ENCODE results near the gene LHFPL6.

LHFPL6 gene

GRCh38 chr13:39554371-39554770, 48.6 kb downstream of the LHFPL6 start:
- DNase-seq (ENCODE audit: low spot score), result no peak

GRCh38 chr13:39552246-39552645, 50.7 kb downstream of the LHFPL6 start:
- DNase-seq (ENCODE audit: low spot score), result no peak

DNA sequence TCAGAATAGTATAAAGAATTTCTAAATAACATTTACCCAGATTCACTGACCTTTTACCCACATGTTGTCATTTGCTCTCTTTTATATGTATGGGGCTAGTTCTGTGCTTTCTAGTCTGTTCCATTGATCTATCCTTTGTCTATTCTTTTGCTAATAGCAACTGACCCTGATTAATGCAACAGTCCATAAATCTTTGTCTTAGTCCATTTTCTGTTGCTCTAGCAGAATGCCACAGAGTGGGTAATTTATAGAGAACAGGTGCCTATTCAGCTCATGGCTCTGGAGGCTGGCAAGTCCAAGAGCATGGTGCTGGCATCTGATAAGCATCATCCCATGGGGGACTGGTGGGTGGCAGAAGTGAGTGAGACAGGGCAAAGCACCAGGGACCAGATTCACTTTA, 52.1 kb downstream of the LHFPL6 start:
- DNase-seq (ENCODE audit: low spot score), result no peak

DNA sequence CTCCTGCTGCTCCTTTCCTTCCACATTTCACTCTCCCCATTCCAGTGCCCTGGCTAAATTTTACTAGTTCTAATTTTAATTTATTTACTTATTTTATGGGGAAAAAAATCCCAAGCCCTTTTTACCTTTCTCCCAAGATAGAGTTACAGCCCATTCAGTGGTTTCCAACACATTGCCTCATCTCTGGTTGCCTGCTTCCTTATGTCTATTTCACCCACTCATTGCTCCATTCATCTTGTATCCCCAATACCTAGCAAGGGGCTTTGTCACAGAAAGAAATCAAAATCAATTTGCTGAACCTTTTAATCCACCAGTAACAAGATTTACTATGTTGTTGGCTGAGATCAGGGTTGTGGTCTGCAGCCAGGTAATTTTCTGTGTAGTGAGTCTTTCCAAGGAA, 55.9 kb downstream of the LHFPL6 start:
- no peak for DNase-seq (ENCODE audit: low spot score)

GRCh38 chr13:39542361-39542760, 60.6 kb downstream of the LHFPL6 start:
- DNase-seq (ENCODE audit: low spot score), result no peak

DNA sequence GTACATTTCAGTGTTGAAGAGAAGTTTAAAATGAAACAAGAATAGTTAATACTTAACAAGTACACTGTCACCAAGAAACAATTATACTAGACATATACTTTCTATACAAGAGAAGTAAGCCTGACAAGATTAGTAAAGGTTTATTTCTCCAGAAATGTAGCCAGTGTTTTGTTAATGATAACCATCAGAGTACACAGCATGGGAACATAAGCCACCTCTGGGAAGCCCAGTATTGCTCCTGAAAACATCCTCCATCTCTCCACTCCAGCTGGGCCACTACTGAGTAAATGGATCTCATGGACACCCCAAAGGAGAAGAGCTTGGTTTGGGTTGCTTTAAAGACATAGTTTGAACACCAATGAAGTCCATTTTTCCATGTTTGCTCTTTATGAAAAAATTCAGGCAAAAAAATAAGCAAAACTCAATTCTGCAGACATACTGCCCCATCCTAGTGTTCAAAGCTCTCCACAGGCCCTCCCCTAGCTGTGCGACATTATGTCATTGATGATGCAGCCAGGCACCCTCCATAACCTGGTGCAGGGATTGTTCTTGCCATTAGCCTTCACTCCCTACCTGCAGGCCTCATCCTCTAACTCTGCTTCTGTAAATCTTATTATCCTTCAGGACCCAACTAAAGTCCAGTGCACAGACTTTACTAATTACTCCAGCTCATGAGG, 61.9 kb downstream of the LHFPL6 start:
- DNase-seq (ENCODE audit: low spot score), result no peak

- peak; percentile 6 for DNase-seq (ENCODE audit: low spot score)
These were observed 63.9 kb downstream of the LHFPL6 start for GRCh38 chr13:39538816-39539790.

DNA sequence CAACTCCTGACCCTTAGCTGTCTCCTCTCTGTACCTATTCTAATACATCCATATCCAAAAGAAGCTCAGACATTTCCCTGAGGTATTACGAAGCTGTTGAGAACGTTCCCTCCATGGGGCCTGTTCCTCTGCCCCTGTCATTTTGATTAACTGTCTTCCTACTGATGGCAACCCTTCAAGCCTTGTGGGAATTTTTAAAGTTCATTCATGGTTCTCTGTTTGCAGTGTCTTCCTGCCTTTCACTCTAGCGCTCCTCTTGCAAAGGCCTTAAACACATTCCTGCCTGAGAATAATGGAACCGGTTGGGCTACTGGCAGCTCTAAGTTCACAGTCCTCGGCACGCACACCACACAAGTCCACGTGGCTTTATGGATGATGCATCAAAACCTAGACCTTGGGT, 66.1 kb downstream of the LHFPL6 start:
- no peak for DNase-seq (ENCODE audit: low spot score)

- no peak for DNase-seq (ENCODE audit: low spot score)
These were observed 66.7 kb downstream of the LHFPL6 start for GRCh38 chr13:39536274-39536673.

DNA sequence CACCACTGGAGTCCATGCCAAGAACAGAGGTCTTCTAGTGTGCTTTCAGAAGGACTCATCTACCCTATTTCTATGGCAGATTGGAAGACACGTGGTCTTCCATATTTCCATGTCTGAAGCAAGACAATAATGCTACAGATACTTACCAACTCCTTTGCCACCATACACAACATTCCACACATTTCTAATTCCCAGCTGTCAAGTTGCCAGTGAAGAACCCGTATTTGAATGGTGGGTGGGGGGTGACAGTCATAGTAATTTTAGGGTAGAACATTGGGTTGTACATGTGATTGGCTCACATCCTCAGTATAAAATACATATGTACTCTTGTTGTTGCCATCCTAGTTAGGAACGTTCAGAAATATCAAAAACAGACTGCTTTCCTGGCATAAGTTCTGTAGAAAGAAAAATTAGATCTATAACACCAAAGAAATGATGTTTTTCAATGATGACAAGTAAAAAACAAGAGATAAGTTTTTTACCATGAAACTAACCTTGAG, 69.3 kb downstream of the LHFPL6 start:
- no peak for DNase-seq (ENCODE audit: low spot score)

DNA sequence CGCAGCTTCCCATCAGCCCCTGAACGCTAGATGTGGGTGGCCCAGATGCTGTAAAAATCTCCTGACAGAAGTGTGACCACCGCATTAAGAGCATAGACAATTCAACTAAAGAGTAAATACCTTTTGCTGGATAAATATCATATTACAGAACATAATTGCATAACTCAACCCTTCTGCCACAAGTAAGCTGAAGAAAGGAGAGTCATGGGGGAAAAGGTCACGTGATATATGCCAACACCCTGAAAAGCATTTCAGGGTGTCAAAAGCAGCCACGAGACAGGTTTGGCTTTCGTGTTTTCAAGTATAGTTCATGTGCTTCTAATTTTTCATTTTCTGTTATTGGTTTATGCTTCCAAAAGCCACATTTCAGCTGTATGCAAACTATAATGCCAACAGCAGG, 71.3 kb downstream of the LHFPL6 start:
- no peak for DNase-seq (ENCODE audit: low spot score)

GRCh38 chr13:39530916-39531315, 72.1 kb downstream of the LHFPL6 start:
- peak; percentile 9 for DNase-seq (ENCODE audit: low spot score)

DNA sequence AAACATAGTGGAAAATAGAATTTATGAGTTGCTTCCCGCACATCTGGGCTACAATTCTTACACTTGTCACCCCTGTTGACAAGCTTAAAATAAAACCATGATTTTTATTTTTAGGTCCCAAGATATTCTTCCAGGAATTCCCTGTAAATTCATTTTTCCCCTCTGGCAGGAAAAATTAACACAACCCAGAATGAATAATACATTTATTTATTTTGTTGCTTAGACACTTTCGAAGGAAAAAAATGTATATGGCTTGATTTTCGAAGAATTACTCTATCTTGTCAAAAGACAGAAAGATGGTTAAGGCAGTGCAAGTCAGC, 74.4 kb downstream of the LHFPL6 start:
- no peak for DNase-seq (ENCODE audit: low spot score)

DNA sequence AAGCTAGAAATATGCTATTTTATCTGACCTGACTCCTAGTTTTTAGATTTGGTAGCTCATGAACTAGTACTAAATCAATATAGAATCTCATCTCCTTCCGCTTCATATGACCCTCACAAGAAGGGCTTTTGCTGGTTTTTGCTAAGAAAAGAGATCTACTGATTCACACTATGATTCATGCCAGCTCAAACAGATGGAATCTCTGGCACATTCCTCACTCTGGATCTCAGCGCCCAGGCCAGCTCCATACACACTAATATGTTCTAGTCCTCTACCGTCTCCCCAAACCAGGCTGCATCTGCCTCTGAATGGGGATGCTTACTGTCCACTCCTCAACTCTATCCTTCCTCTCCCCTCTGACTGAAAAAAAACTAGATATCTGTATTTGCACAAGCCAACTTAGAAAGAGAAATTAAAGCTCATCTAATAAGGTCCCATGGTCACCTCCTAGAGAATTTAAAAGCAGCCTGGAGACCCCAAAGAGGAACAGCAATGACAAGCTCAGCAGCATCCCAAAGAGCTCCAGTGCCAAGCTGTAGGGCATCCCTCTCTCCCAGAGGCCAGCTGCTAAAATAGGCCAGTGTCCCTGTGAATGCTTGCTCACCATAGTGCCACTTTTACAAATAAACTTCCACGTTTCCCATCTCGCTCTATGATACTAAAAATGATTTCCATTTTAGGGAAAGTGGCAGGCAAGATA, 74.9 kb downstream of the LHFPL6 start:
- peak; percentile 90 for DNase-seq (ENCODE audit: low spot score)

GRCh38 chr13:39527301-39527700, 75.7 kb downstream of the LHFPL6 start:
- DNase-seq (ENCODE audit: low spot score), result no peak

DNA sequence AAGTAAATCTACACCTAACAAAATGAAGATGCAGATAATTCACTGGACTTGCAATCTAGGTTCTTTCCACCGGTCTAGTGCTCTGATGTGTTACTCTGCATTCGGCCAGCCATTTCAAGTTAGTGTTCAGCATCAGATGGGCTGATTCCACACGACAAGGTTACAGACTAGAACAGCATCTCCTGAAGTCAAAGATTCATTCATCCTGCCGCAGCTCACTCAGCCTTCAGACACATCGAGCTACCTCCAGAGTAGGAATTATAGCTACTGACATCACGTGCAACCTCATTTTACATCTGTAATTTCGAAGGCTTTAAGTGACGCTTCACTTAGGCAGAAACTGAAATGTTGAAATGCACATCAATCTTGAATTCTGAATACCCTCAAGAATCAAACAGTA, 76.5 kb downstream of the LHFPL6 start:
- DNase-seq (ENCODE audit: low spot score), result no peak

GRCh38 chr13:39525506-39525905, 77.5 kb downstream of the LHFPL6 start:
- DNase-seq (ENCODE audit: low spot score), result no peak

- no peak for DNase-seq (ENCODE audit: low spot score)
These were observed 78.2 kb downstream of the LHFPL6 start for GRCh38 chr13:39524795-39525194.

- no peak for DNase-seq (ENCODE audit: low spot score)
These were observed 80.7 kb downstream of the LHFPL6 start for GRCh38 chr13:39522329-39522728.

- no peak for DNase-seq (ENCODE audit: low spot score)
These were observed 81.3 kb downstream of the LHFPL6 start for GRCh38 chr13:39521701-39522100.

DNA sequence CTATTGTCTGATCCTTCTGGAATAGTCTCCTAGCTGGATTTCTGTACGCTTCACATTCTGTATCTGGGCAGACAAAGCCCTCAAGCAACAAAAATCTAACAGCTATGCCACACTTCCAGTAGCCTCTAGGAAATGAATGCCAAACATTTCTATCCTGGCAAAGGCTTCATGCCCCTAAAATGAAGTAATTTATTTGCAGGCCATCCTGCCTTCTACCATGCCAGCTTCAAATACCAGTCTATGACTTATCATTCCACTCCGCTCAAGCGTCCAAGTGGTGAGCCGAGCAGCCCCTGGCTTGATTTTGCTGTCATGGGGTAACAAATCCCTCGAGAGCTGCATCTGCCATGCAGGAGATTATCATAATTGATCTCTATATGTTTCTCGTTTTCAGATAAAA, 86.9 kb downstream of the LHFPL6 start:
- peak; percentile 90 for DNase-seq (ENCODE audit: low spot score)

DNA sequence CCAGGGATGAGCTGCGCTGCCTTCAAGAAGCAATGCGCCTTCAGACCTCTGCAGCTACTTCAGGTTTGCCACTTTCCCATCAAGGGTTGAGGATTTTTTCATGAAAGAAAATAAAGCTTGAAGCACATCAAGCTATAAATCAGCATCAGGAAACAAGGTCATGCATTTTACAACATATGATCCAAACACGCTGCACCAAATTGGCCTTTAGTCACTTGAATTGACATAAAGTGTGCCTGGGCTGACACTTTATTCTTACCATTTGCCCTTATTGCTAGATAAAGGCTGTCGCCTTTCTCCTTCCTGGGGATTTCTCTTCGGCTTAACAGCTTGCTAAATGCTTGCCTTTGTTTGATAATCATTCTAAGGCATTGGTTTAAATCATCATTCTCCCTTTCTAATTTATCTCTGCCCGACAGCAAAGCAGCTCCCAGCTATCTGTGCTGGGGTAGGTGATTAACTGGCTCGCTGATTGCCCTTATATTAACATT, 87.7 kb downstream of the LHFPL6 start:
- no peak for DNase-seq (ENCODE audit: low spot score)

DNA sequence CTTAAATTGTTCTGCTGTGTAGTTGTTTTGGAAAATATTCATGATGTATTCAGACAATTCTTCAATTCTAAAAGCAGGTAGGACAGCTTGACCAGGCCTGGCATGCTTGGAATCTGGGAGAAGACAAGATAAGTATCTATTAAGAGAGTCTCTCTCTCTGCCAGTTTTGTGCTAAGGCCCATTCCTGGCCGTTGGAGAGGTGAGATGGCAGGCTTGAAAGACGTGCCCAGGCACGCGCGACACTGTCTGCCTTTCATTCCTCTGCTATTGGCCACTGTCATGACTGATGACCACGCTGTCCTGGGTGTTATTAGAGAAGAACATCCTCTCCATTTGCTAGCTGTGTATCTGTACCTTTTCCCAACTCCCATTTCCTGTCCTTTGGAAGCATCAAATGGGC, 90.3 kb downstream of the LHFPL6 start:
- no peak for DNase-seq (ENCODE audit: low spot score)
